ENCODE data around the gene CNN2.

DNA sequence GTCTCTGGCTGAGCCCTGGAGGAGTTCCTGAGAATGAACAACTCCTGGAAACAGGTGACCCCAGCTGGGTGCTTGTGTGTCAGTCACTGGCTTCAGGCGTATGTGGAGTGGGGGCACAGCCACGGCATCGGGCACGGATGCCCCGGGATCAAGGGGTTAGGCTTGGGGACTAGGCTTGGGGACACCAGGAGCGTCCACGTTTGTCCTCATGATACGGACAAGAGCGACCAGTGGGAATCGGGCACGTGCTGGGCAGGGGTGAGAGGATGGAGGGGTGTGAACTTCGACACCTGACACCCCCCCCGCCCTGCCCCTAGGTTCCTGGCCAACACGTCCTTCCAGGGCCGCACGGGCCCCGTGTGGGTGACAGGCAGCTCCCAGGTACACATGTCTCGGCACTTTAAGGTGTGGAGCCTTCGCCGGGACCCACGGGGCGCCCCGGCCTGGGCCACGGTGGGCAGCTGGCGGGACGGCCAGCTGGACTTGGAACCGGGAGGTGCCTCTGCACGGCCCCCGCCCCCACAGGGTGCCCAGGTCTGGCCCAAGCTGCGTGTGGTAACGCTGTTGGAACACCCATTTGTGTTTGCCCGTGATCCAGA, 22.1 kb upstream of the CNN2 start:
- no peak for TF ChIP-seq POLR2A (IDR thresholded peaks at IDR 0.05; ENCODE audit: control extremely low read depth in 1 of 2, low read depth in 2 of 2, low read length in 2 of 2)
- no peak for TF ChIP-seq CTCF (IDR thresholded peaks at IDR 0.05; ENCODE audit: control extremely low read depth in 1 of 3, insufficient read depth in 1 of 3, low read depth in 1 of 3, low read length in 3 of 3)
- TF ChIP-seq RFX5 (IDR thresholded peaks at IDR 0.05; ENCODE audit: borderline replicate concordance, low read depth, low read length): no peak

Measured in H1 (cell line).